Tibial nerve (tissue), 4 donors: ENCODE measurements around the gene TBC1D22A. TPM values are rescaled to one million over a fixed set of nuclear protein-coding genes. Genes with fewer than 3 reads are reported as not detected.

ENCODE experiments used
- DNase-seq, 2 donors: peaks; one replicate each; pipeline ENCODE4 v3.0.0-alpha.2; 2019; ENCODE audit warnings: low spot score in 2 of 2
- H3K27ac ChIP-seq, 4 donors: fragments of 200-600 bp; sonication (generic) in 3 of 4; one replicate each; pipeline ENCODE4 v1.5.1; 2017 to 2019; ENCODE audit warnings: mild to moderate bottlenecking in 1 of 4
- H3K27me3 ChIP-seq, 2 donors: fragments of 200-600 bp; sonication (generic) in 1 of 2; one replicate each; pipeline versions ENCODE4 v1.5.1 to v1.6.0; 2017 to 2019
- H3K36me3 ChIP-seq, 3 donors: fragments of 200-600 bp; sonication (generic); one replicate each; pipeline ENCODE4 v1.5.1; 2018 to 2019
- H3K4me1 ChIP-seq, 4 donors: fragments of 200-600 bp; sonication (generic) in 3 of 4; one replicate each; pipeline ENCODE4 v1.5.1; 2017 to 2019
- H3K4me3 ChIP-seq, 4 donors: fragments of 200-600 bp; sonication (generic) in 3 of 4; one replicate each; pipeline ENCODE4 v1.5.1; 2017 to 2019; ENCODE audit warnings: mild to moderate bottlenecking in 1 of 4, moderate library complexity in 1 of 4
- H3K9me3 ChIP-seq, 4 donors: fragments of 200-600 bp; sonication (generic) in 3 of 4; one replicate each; pipeline ENCODE4 v1.5.1; 2017 to 2019
- CTCF ChIP-seq, 5 experiments: fragments of 200-600 bp in 3 of 5; fragments of 450-650 bp in 2 of 5; sonication (generic) in 3 of 5; IDR thresholded peaks; one replicate each; pipeline ENCODE4 v1.5.1; 2016 to 2019; ENCODE audit warnings: antibody characterized with exemption in 5 of 5, mild to moderate bottlenecking in 3 of 5, moderate library complexity in 2 of 5
- EP300 ChIP-seq, 2 donors: sonication (generic); formaldehyde crosslinking; IDR thresholded peaks; one replicate each; pipeline ENCODE4 v1.6.1; 2017; ENCODE audit warnings: antibody characterized with exemption in 2 of 2, mild to moderate bottlenecking in 1 of 2
- POLR2A ChIP-seq, 2 donors: fragments of 450-650 bp; IDR thresholded peaks; one replicate each; pipeline ENCODE4 v1.6.1; 2017; ENCODE audit warnings: antibody characterized with exemption in 2 of 2, mild to moderate bottlenecking in 2 of 2, moderate library complexity in 2 of 2
- WGBS, 2 donors: methylation state at CpG; one replicate each; pipeline ENCODE4 v1.1.5; 2018; 5-methylcytosine and 5-hydroxymethylcytosine counted together
- total RNA-seq, 4 donors: library from RNA; depleted of rRNA; stranded (reverse); fragments of >200 nt; gene quantifications; one replicate each; pipeline ENCODE4 v1.1.0, GENCODE V29; 2016

TBC1D22A gene
- total RNA-seq, 4 donors from 2014 or later = 27.3 to 35.4 (median 29.3) TPM

- TF ChIP-seq CTCF (IDR thresholded peaks at IDR 0.05) (no peak), EP300 (IDR thresholded peaks at IDR 0.05) (no peak), POLR2A (IDR thresholded peaks at IDR 0.05) (no peak)
- no peaks in the 10 kb centered on the region for H3K27me3 ChIP-seq
- DNase-seq = no peak
- H3K4me3 ChIP-seq = no peak overlapping the region
- H3K36me3 ChIP-seq = peaks cover 0 to 28% (median 6%) of the 10 kb centered on the region in 3 donors
- no peaks in the 10 kb centered on the region for H3K9me3 ChIP-seq
- 86 to 89% methylated on average over 18 of the region's 18 CpGs for WGBS, 2 donors
- no peak overlapping the region for H3K27ac ChIP-seq
- H3K4me1 ChIP-seq = peaks cover 0 to 27% (median 0%) of the 10 kb centered on the region in 4 donors
These were observed 37.4 kb upstream of the TBC1D22A start for GRCh38 chr22:46725096-46725495.

GRCh38 chr22:46726066-46726985 lies 36.1 kb upstream of the TBC1D22A start:
- DNase-seq = no peak
- Histone ChIP-seq H3K27ac (no peak overlapping the region), H3K4me1 (peaks cover 0 to 38% (median 6%) of the 10 kb centered on the region in 4 donors), H3K36me3 (peaks cover 0 to 19% (median 6%) of the 10 kb centered on the region in 3 donors), H3K4me3 (no peak overlapping the region), H3K27me3 (no peaks in the 10 kb centered on the region), H3K9me3 (no peaks in the 10 kb centered on the region)
- WGBS, 2 donors = 61 to 65% methylated on average over 37 to 38 of the region's 38 CpGs
- TF ChIP-seq POLR2A (IDR thresholded peaks at IDR 0.05) (no peak), EP300 (IDR thresholded peaks at IDR 0.05) (no peak), CTCF (IDR thresholded peaks at IDR 0.05) (no peak)

GRCh38 chr22:46726986-46727317 lies 35.5 kb upstream of the TBC1D22A start:
- Histone ChIP-seq H3K27ac (no peak overlapping the region), H3K36me3 (peaks cover 0 to 26% (median 6%) of the 10 kb centered on the region in 3 donors), H3K9me3 (no peaks in the 10 kb centered on the region), H3K4me3 (no peak overlapping the region), H3K4me1 (peaks cover 0 to 44% (median 9%) of the 10 kb centered on the region in 4 donors), H3K27me3 (no peaks in the 10 kb centered on the region)
- WGBS, 2 donors = 92 to 95% methylated on average over 3 of the region's 3 CpGs
- no peak for TF ChIP-seq EP300 (IDR thresholded peaks at IDR 0.05)
- TF ChIP-seq POLR2A (IDR thresholded peaks at IDR 0.05) = no peak
- TF ChIP-seq CTCF (IDR thresholded peaks at IDR 0.05) = no peak
- DNase-seq = no peak

- H3K9me3 ChIP-seq = no peaks in the 10 kb centered on the region
- H3K4me1 ChIP-seq = peaks cover 0 to 54% (median 13%) of the 10 kb centered on the region in 4 donors
- no peak for DNase-seq
- TF ChIP-seq POLR2A (IDR thresholded peaks at IDR 0.05) (no peak), CTCF (IDR thresholded peaks at IDR 0.05) (no peak), EP300 (IDR thresholded peaks at IDR 0.05) (no peak)
- H3K27ac ChIP-seq = no peak overlapping the region
- H3K27me3 ChIP-seq = no peaks in the 10 kb centered on the region
- WGBS, 2 donors = 91 to 95% methylated on average over 12 to 19 of the region's 19 CpGs
- peaks cover 0 to 27% (median 6%) of the 10 kb centered on the region in 3 donors for H3K36me3 ChIP-seq
- no peak overlapping the region for H3K4me3 ChIP-seq
These were observed 34.6 kb upstream of the TBC1D22A start for GRCh38 chr22:46727813-46728364.

- Histone ChIP-seq H3K27ac (no peak overlapping the region), H3K4me1 (peaks cover 0 to 58% (median 13%) of the 10 kb centered on the region in 4 donors), H3K27me3 (no peaks in the 10 kb centered on the region), H3K36me3 (peaks cover 0 to 27% (median 6%) of the 10 kb centered on the region in 3 donors), H3K4me3 (no peak overlapping the region), H3K9me3 (no peaks in the 10 kb centered on the region)
- DNase-seq = no peak
- TF ChIP-seq POLR2A (IDR thresholded peaks at IDR 0.05) (no peak), EP300 (IDR thresholded peaks at IDR 0.05) (no peak), CTCF (IDR thresholded peaks at IDR 0.05) (no peak)
- 80 to 84% methylated on average over 10 to 11 of the region's 11 CpGs for WGBS, 2 donors
These were observed 34.0 kb upstream of the TBC1D22A start for GRCh38 chr22:46728470-46728869.
